HCT116 (cell line): Measurements from ENCODE around the gene P3H3. TPM values are rescaled to one million over a fixed set of nuclear protein-coding genes. Genes with fewer than 3 reads are reported as not detected.
A peak's percentile ranks its signal among the peaks of the same experiment; 100 is the strongest.

Source experiments
- ATAC-seq: fragments of 200-7000 bp; cut with Tn5 transposase; 2 replicates; pipeline ENCODE4 v1.9.1; 2020; ENCODE audit warnings: mild to moderate bottlenecking, moderate library complexity
- BruUV-seq: library from RNA; stranded (reverse); fragments of 400-500 nt; replicated peaks from 2 replicates; lab custom pipeline; 2021; lab: Mats Ljungman, UMichigan
- CTCF ChIA-PET: fragments of 300-600 bp; sonication (Branson Sonifier 250); formaldehyde crosslinking; loops from one replicate; lab custom pipeline; 2021; ENCODE audit warnings: antibody characterized with exemption; lab: Charles Lee
- POLR2A ChIA-PET: fragments of 300-600, 350-600 bp; sonication (Branson Sonifier 250); formaldehyde crosslinking; loops from one replicate; lab custom pipeline; 2021; ENCODE audit warnings: antibody characterized with exemption; lab: Charles Lee
- RAD21 ChIA-PET, 2 experiments: fragments of 300-600 bp; sonication (Branson Sonifier 250); formaldehyde crosslinking; loops; one replicate each; lab custom pipeline; 2023; ENCODE audit warnings: low total read pairs in 2 of 2; ENCODE audit not compliant: uncharacterized antibody in 2 of 2, unreplicated experiment in 2 of 2, low non-redundant PET in 1 of 2; lab: Charles Lee
- DNase-seq: peaks from one replicate; pipeline ENCODE4 v3.0.0-alpha.2; 2010; ENCODE audit warnings: low read depth, low spot score
- H2AFZ ChIP-seq: fragments of 200-600 bp; shearing (Covaris generic), sonication (generic); 2 replicates; pipeline ENCODE4 v1.6.1; 2017; ENCODE audit warnings: low read depth, mixed run types, mixed read lengths, antibody characterized with exemption, low read length; ENCODE audit not compliant: poor library complexity, severe bottlenecking
- H3K27ac ChIP-seq: 2 replicates; pipeline ENCODE4 v1.5.1; 2012; ENCODE audit warnings: low read depth, low read length
- H3K27me3 ChIP-seq: fragments of 200-600 bp; sonication (generic); 2 replicates; pipeline ENCODE4 v1.6.1; 2016; ENCODE audit warnings: mixed run types, low read length, mixed read lengths; ENCODE audit not compliant: insufficient read depth
- H3K36me3 ChIP-seq, 2 experiments: fragments of 200-500 bp in 1 of 2; fragments of 200-600 bp in 1 of 2; sonication (Bioruptor generic) in 1 of 2; sonication (generic) in 1 of 2; 2 replicates each; pipeline versions ENCODE4 v1.5.1 to v1.6.1; 2014 to 2016; ENCODE audit warnings: low read length in 2 of 2, inconsistent platforms in 1 of 2, mixed read lengths in 1 of 2, mixed run types in 1 of 2; ENCODE audit not compliant: insufficient read depth in 2 of 2, control insufficient read depth in 1 of 2
- H3K4me1 ChIP-seq, 2 experiments: fragments of 200-600 bp in 1 of 2; sonication (generic) in 1 of 2; 2 replicates each; pipeline versions ENCODE4 v1.5.1 to v1.6.1; 2012 to 2017; ENCODE audit warnings: low read length in 2 of 2, inconsistent platforms in 1 of 2, mild to moderate bottlenecking in 1 of 2, mixed read lengths in 1 of 2, mixed run types in 1 of 2, moderate library complexity in 1 of 2; ENCODE audit not compliant: insufficient read depth in 2 of 2, control insufficient read depth in 1 of 2
- H3K4me2 ChIP-seq: fragments of 200-600 bp; sonication (generic); 2 replicates; pipeline ENCODE4 v1.6.1; 2017; ENCODE audit warnings: mixed run types, low read length, mixed read lengths
- H3K4me3 ChIP-seq, 2 experiments: fragments of 200-600 bp in 1 of 2; sonication (generic) in 1 of 2; replicated peaks in 1 of 2; 2 replicates each; pipeline ENCODE4 v1.5.1; 2011 to 2016; ENCODE audit warnings: low read length in 2 of 2, control low read depth in 1 of 2, low read depth in 1 of 2, mild to moderate bottlenecking in 1 of 2, mixed read lengths in 1 of 2, mixed run types in 1 of 2
- H3K79me2 ChIP-seq: fragments of 200-600 bp; sonication (generic); 2 replicates; pipeline ENCODE4 v1.6.1; 2017; ENCODE audit warnings: mild to moderate bottlenecking, mixed run types, low read length, moderate library complexity, mixed read lengths; ENCODE audit not compliant: insufficient read depth
- H3K9ac ChIP-seq: fragments of 200-600 bp; sonication (generic); 2 replicates; pipeline ENCODE4 v1.6.1; 2016; ENCODE audit warnings: low read length, mixed read lengths
- H3K9me2 ChIP-seq: fragments of 200-600 bp; sonication (generic), shearing (Covaris generic); 2 replicates; pipeline ENCODE4 v1.6.1; 2017; ENCODE audit warnings: mixed run types, mild to moderate bottlenecking, moderate library complexity; ENCODE audit not compliant: insufficient read depth
- H3K9me3 ChIP-seq, 2 experiments: fragments of 200-500 bp in 1 of 2; fragments of 200-600 bp in 1 of 2; sonication (Bioruptor generic) in 1 of 2; sonication (generic) in 1 of 2; 2 replicates each; pipeline ENCODE4 v1.6.1; 2014 to 2017; ENCODE audit warnings: low read length in 2 of 2, mixed read lengths in 2 of 2, inconsistent platforms in 1 of 2, low read depth in 1 of 2, mild to moderate bottlenecking in 1 of 2, mixed run types in 1 of 2, moderate library complexity in 1 of 2; ENCODE audit not compliant: control insufficient read depth in 1 of 2, insufficient read depth in 1 of 2
- H4K20me1 ChIP-seq: fragments of 200-600 bp; sonication (generic), shearing (Covaris generic); 2 replicates; pipeline ENCODE4 v1.6.1; 2017; ENCODE audit warnings: mixed run types, mild to moderate bottlenecking, moderate library complexity; ENCODE audit not compliant: insufficient read depth
- ATF3 ChIP-seq: IDR thresholded peaks from 2 replicates; pipeline ENCODE4 v1.6.1; 2012
- EZH2phosphoT487 ChIP-seq: fragments of 200-600 bp; IDR thresholded peaks from 2 replicates; pipeline ENCODE4 v1.6.1; 2018; ENCODE audit warnings: antibody characterized with exemption, borderline replicate concordance
- MAX ChIP-seq: IDR thresholded peaks from 2 replicates; pipeline ENCODE4 v1.6.1; 2012
- POLR2AphosphoS5 ChIP-seq: IDR thresholded peaks from 2 replicates; pipeline ENCODE4 v1.6.1; 2011; ENCODE audit warnings: mild to moderate bottlenecking, low read depth, low read length, moderate library complexity
- REST ChIP-seq: IDR thresholded peaks from 2 replicates; pipeline ENCODE4 v1.6.1; 2012; ENCODE audit warnings: low read depth
- ZBTB33 ChIP-seq: IDR thresholded peaks from 2 replicates; pipeline ENCODE4 v1.6.1; 2011; ENCODE audit warnings: mild to moderate bottlenecking, low read length, moderate library complexity; ENCODE audit not compliant: insufficient replicate concordance; ENCODE audit errors: extremely low read depth
- intact Hi-C: fragments of 100-400 bp; cut with micrococcal nuclease; formaldehyde crosslinking; loops from 2 replicates; pipeline ENCODE4 v1.10.0; 2022
- total RNA-seq: library from RNA; stranded (reverse); gene quantifications from one replicate; pipeline ENCODE4 v1.2.1, GENCODE V29; 2021; ENCODE audit not compliant: unreplicated experiment

The P3H3 gene
- total RNA-seq, 1 experiment from 2014 or later = 32.2 TPM

- TF ChIP-seq REST (no peak), ATF3 (no peak), POLR2AphosphoS5 (peak; percentile 29; the same call in 1 of the 2 replicates)
Measured at GRCh38 chr12:6825398-6826124, 2.6 kb upstream of the P3H3 start (continued).

GRCh38 chr12:6826125-6826733 lies 2.0 kb upstream of the P3H3 start:
- H3K27ac ChIP-seq = peak overlapping the region; percentile 78; the same call in 1 of the 2 replicates
- peaks cover 19 to 48% of the 10 kb centered on the region in 2 experiments for H3K4me1 ChIP-seq
- no peak overlapping the region for H2AFZ ChIP-seq
- ChIA-PET POLR2A (no interaction called here), CTCF (interaction anchor here (0.9 kb wide), 1 partner anchor 73 kb away, joined by 3 read pairs; the partner anchor contains the start of gene MLF2), RAD21 (no interaction called here)
- H3K36me3 ChIP-seq = peaks cover 2 to 5% of the 10 kb centered on the region in 2 experiments; a peak in 2 of 4 replicates
- H3K4me3 ChIP-seq = no peak overlapping the region
- no peak overlapping the region for H3K9ac ChIP-seq
- ATAC-seq = no peak
- H3K4me2 ChIP-seq = no peak overlapping the region
- no peaks in the 10 kb centered on the region for H4K20me1 ChIP-seq
- H3K9me2 ChIP-seq = no peaks in the 10 kb centered on the region
- H3K9me3 ChIP-seq = no peaks in the 10 kb centered on the region
- no TSS peak for BruUV-seq
- intact Hi-C loops = no loop called here
- no peak for DNase-seq
- peaks cover 6% of the 10 kb centered on the region; the same call in 1 of the 2 replicates for H3K27me3 ChIP-seq
- TF ChIP-seq ZBTB33 (no peak), EZH2phosphoT487 (no peak), MAX (no peak)
- TF ChIP-seq, all 23 proteins: peak for 0
- H3K79me2 ChIP-seq = peaks cover 31% of the 10 kb centered on the region
